ENCODE results near the gene AQP12A. TPM values are rescaled to one million over a fixed set of nuclear protein-coding genes. Genes with fewer than 3 reads are reported as not detected.

AQP12A gene
- total RNA-seq, 1 experiment from 2014 or later, result not detected

- in situ Hi-C loops (cut with HindIII; ENCODE audit: low pct_unique_long_range_greater_than_20kb, low sequenced_read_pairs), result no loop called here
Observed at GRCh38 chr2:240649331-240649730, 42.3 kb upstream of the AQP12A start.

GRCh38 chr2:240650254-240650965 lies 41.3 kb upstream of the AQP12A start:
- no peak overlapping the region for H3K27ac ChIP-seq (ENCODE audit: low read length)
- CTCF ChIA-PET, result no interaction called here
- intact Hi-C loops (cut with micrococcal nuclease; ENCODE audit: unreplicated experiment) (no loop called here), in situ Hi-C loops (cut with HindIII; ENCODE audit: low pct_unique_long_range_greater_than_20kb, low sequenced_read_pairs) (no loop called here)
- DNase-seq (ENCODE audit: low read depth, low spot score), result no peak
- no peak for ATAC-seq
- TF ChIP-seq TCF7L2 (IDR thresholded peaks at IDR 0.05; ENCODE audit: low read depth, low read length), result no peak
- no TSS peak for BruUV-seq (replicated peaks)
- no peaks in the 10 kb centered on the region for H3K9me3 ChIP-seq (ENCODE audit: control insufficient read depth, insufficient read depth, low read depth, low read length)
- peaks cover 18% of the 10 kb centered on the region for H3K27me3 ChIP-seq (ENCODE audit: control insufficient read depth, insufficient read depth, low read length)
- H3K4me3 ChIP-seq (ENCODE audit: low read depth in 2 of 2, low read length in 2 of 2), result no peak overlapping the region
- no peaks in the 10 kb centered on the region for H3K36me3 ChIP-seq (ENCODE audit: control insufficient read depth, insufficient read depth, low read length)
- POLR2A ChIA-PET, result no interaction called here
- no peaks in the 10 kb centered on the region for H3K4me1 ChIP-seq (ENCODE audit: control insufficient read depth, insufficient read depth, low read length)

More at GRCh38 chr2:240649331-240649730, 42.3 kb upstream of the AQP12A start:
- H3K4me1 ChIP-seq (ENCODE audit: control insufficient read depth, insufficient read depth, low read length), result no peaks in the 10 kb centered on the region
- H3K27me3 ChIP-seq (ENCODE audit: control insufficient read depth, insufficient read depth, low read length), result peaks cover 14% of the 10 kb centered on the region
- DNase-seq (ENCODE audit: low read depth, low spot score), result no peak
- H3K4me3 ChIP-seq (ENCODE audit: low read depth in 2 of 2, low read length in 2 of 2), result no peak overlapping the region
- no TSS peak for BruUV-seq (replicated peaks)
- no peaks in the 10 kb centered on the region for H3K9me3 ChIP-seq (ENCODE audit: control insufficient read depth, insufficient read depth, low read depth, low read length)
- no peak for TF ChIP-seq POLR2AphosphoS5 (IDR thresholded peaks at IDR 0.05; ENCODE audit: low read depth, low read length)
- TF ChIP-seq TCF7L2 (IDR thresholded peaks at IDR 0.05; ENCODE audit: low read depth, low read length), result no peak
- no peak for TF ChIP-seq SIN3A (IDR thresholded peaks at IDR 0.05; ENCODE audit: borderline replicate concordance, insufficient read depth, low read depth, low read length)
- TF ChIP-seq REST (IDR thresholded peaks at IDR 0.05; ENCODE audit: insufficient read depth in 1 of 2, low read depth in 2 of 2, low read length in 1 of 2), result no peak
- no peak for TF ChIP-seq CTCF (IDR thresholded peaks at IDR 0.05)
- ChIA-PET CTCF (interaction anchor here (0.5 kb wide), 1 partner anchor 33 kb away, joined by 3 read pairs; no protein-coding TSS in a partner anchor), POLR2A (no interaction called here)
- H3K36me3 ChIP-seq (ENCODE audit: control insufficient read depth, insufficient read depth, low read length), result no peaks in the 10 kb centered on the region
- no peak for ATAC-seq
- intact Hi-C loops (cut with micrococcal nuclease; ENCODE audit: unreplicated experiment), result no loop called here
- no peak overlapping the region for H3K27ac ChIP-seq (ENCODE audit: low read length)

- intact Hi-C loops (cut with micrococcal nuclease; ENCODE audit: unreplicated experiment), result no loop called here
Observed at GRCh38 chr2:240651185-240651584, 40.5 kb upstream of the AQP12A start.

More at GRCh38 chr2:240651185-240651584, 40.5 kb upstream of the AQP12A start:
- ChIA-PET POLR2A (no interaction called here), CTCF (no interaction called here)
- no TSS peak for BruUV-seq (replicated peaks)
- Histone ChIP-seq H3K4me1 (ENCODE audit: control insufficient read depth, insufficient read depth, low read length) (no peaks in the 10 kb centered on the region), H3K27me3 (ENCODE audit: control insufficient read depth, insufficient read depth, low read length) (peaks cover 25% of the 10 kb centered on the region), H3K4me3 (ENCODE audit: low read depth in 2 of 2, low read length in 2 of 2) (no peak overlapping the region), H3K27ac (ENCODE audit: low read length) (no peak overlapping the region), H3K9me3 (ENCODE audit: control insufficient read depth, insufficient read depth, low read depth, low read length) (no peaks in the 10 kb centered on the region), H3K36me3 (ENCODE audit: control insufficient read depth, insufficient read depth, low read length) (no peaks in the 10 kb centered on the region)
- no peak for ATAC-seq
- in situ Hi-C loops (cut with HindIII; ENCODE audit: low pct_unique_long_range_greater_than_20kb, low sequenced_read_pairs), result no loop called here
- DNase-seq (ENCODE audit: low read depth, low spot score), result no peak
- TF ChIP-seq TCF7L2 (IDR thresholded peaks at IDR 0.05; ENCODE audit: low read depth, low read length) (no peak), SIN3A (IDR thresholded peaks at IDR 0.05; ENCODE audit: borderline replicate concordance, insufficient read depth, low read depth, low read length) (no peak), CTCF (IDR thresholded peaks at IDR 0.05) (no peak), POLR2AphosphoS5 (IDR thresholded peaks at IDR 0.05; ENCODE audit: low read depth, low read length) (no peak), REST (IDR thresholded peaks at IDR 0.05; ENCODE audit: insufficient read depth in 1 of 2, low read depth in 2 of 2, low read length in 1 of 2) (no peak)
